Natural killer cell (primary cell): ENCODE results near the gene OGN. TPM values are rescaled to one million over a fixed set of nuclear protein-coding genes. Genes with fewer than 3 reads are reported as not detected.

Experiments used
- total RNA-seq, 4 donors: library from RNA; stranded (reverse); fragments of 120-200 nt in 1 of 4; gene quantifications; one replicate each; pipeline versions ENCODE4 v1.2.3 to v1.2.4, GENCODE V29; 2013 to 2022

The OGN gene
- total RNA-seq, 3 donors from 2014 or later (not counting 1 experiment from before 2014, with no cell fraction given): 0.18 to 0.33 TPM; not detected in 1

Other genes starting within 250 kb of the OGN start
- gene IARS1, start 110.9 kb downstream of the OGN start, total RNA-seq: 10 to 100 TPM; 50.8 to 70.8 (median 66.2) TPM
- gene NOL8, start 79.2 kb downstream of the OGN start, total RNA-seq: 10 to 100 TPM; 42.3 to 50.7 (median 46.7) TPM
- gene CENPP, start 78.6 kb downstream of the OGN start, total RNA-seq: 10 to 100 TPM; 10.3 to 14.5 (median 12.1) TPM
- not detected for gene OMD, start 19.9 kb upstream of the OGN start, total RNA-seq
- not detected for gene ASPN, start 77.9 kb upstream of the OGN start, total RNA-seq
- gene ECM2, start 131.4 kb upstream of the OGN start, total RNA-seq: not detected